Measurements from ENCODE around the gene MBOAT1.

DNA sequence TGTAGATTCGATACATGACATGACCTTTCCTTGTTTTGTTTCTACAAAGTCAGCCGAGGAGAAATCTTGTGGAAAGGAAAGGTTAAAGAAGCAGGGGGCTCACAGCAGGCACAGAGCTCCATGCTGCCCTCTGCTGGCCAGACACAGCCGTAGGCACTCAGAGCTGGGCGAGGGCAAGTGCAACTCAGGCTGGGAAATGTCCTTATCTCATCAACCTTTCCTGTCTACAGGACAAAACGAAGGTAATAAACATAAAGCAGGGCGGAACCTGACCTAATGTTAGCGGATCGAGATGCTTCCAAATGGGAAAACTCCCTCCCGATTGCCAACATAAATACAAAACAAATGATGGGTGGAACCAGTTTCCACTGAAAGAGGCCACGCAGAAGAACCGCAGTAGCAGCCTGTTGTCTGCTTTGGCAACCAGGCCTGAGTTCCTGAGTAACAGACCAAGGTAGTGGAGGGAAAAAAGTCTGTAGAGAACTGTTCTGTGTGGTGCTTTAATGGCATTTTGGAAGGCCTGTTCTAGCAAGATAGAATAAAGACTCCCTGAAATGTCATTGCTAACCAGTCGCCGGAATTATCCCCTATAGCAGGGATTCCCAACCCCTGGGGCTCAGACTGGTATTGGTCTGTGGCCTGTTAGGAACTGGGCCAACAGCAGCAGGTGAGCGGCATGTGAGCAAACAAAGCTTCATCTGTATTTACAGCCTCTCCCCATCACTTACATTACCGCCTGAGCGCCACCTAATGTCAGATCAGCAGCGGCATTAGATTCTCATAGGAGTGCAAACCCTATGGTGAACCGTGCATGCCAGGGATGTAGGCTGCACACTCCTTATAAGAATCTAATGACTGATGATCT, 85.2 kb downstream of the MBOAT1 start:
- TF ChIP-seq, protein P1, sequence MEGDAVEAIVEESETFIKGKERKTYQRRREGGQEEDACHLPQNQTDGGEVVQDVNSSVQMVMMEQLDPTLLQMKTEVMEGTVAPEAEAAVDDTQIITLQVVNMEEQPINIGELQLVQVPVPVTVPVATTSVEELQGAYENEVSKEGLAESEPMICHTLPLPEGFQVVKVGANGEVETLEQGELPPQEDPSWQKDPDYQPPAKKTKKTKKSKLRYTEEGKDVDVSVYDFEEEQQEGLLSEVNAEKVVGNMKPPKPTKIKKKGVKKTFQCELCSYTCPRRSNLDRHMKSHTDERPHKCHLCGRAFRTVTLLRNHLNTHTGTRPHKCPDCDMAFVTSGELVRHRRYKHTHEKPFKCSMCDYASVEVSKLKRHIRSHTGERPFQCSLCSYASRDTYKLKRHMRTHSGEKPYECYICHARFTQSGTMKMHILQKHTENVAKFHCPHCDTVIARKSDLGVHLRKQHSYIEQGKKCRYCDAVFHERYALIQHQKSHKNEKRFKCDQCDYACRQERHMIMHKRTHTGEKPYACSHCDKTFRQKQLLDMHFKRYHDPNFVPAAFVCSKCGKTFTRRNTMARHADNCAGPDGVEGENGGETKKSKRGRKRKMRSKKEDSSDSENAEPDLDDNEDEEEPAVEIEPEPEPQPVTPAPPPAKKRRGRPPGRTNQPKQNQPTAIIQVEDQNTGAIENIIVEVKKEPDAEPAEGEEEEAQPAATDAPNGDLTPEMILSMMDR (conservative IDR thresholded peaks at IDR 0.05; ENCODE audit: low read length) = peak; percentile 96
- TF ChIP-seq EZH2phosphoT487 (IDR thresholded peaks at IDR 0.05; ENCODE audit: borderline replicate concordance) = no peak

Measured in Loucy (cell line).